HepG2 (cell line): ENCODE results near the gene FN1. TPM values are rescaled to one million over a fixed set of nuclear protein-coding genes. Genes with fewer than 3 reads are reported as not detected.
A peak's percentile ranks its signal among the peaks of the same experiment; 100 is the strongest.

ENCODE experiments used
- ATF7-NPFF ChIP-seq: sonication (generic); formaldehyde crosslinking; IDR thresholded peaks from 2 replicates; pipeline ENCODE4 v1.8.1; 2023; ENCODE audit warnings: mild to moderate bottlenecking, low read depth, missing genetic modification reagents, moderate library complexity
- ATM ChIP-seq: fragments of 450-650 bp; IDR thresholded peaks from 2 replicates; pipeline ENCODE4 v1.7.1; 2017; ENCODE audit warnings: mild to moderate bottlenecking, borderline replicate concordance
- CREB1 ChIP-seq, 2 experiments: fragments of 450-650 bp in 1 of 2; IDR thresholded peaks; 2 replicates each; pipeline ENCODE4 v1.6.1; 2016 to 2017; ENCODE audit warnings: control low read depth in 1 of 2, mild to moderate bottlenecking in 1 of 2, missing compliant biosample characterization in 1 of 2, missing genetic modification characterization in 1 of 2
- FIP1L1 ChIP-seq: fragments of 200-400 bp; formaldehyde crosslinking; IDR thresholded peaks from 2 replicates; pipeline ENCODE4 v1.6.1; 2018; ENCODE audit warnings: low read depth, mild to moderate bottlenecking, low read length, moderate library complexity, borderline replicate concordance; ENCODE audit not compliant: insufficient read depth
- HNRNPH1 ChIP-seq: fragments of 200-400 bp; formaldehyde crosslinking; optimal IDR thresholded peaks from 2 replicates; pipeline ENCODE3; 2017; ENCODE audit warnings: mild to moderate bottlenecking, low read depth, low read length
- JUN ChIP-seq: sonication (generic); formaldehyde crosslinking; IDR thresholded peaks from 2 replicates; pipeline ENCODE4 v1.4.0; 2020; ENCODE audit warnings: mild to moderate bottlenecking, missing genetic modification reagents
- NR2F2 ChIP-seq: IDR thresholded peaks from 2 replicates; pipeline ENCODE4 v1.6.1; 2012; ENCODE audit warnings: low read depth, inconsistent platforms, borderline replicate concordance
- PAF1 ChIP-seq: IDR thresholded peaks from 2 replicates; pipeline ENCODE4 v1.6.1; 2016; ENCODE audit warnings: missing genetic modification reagents, missing compliant biosample characterization
- SALL2 ChIP-seq: sonication (generic); formaldehyde crosslinking; IDR thresholded peaks from 2 replicates; pipeline ENCODE4 v1.8.1; 2023; ENCODE audit warnings: mild to moderate bottlenecking, missing genetic modification reagents, inconsistent platforms
- SIN3B ChIP-seq: fragments of 150-350 bp; IDR thresholded peaks from 2 replicates; pipeline ENCODE4 v1.6.1; 2014; ENCODE audit warnings: low read length
- SMAD9 ChIP-seq: sonication (generic); formaldehyde crosslinking; IDR thresholded peaks from 2 replicates; pipeline ENCODE4 v1.5.1; 2020; ENCODE audit warnings: mild to moderate bottlenecking, missing genetic modification reagents
- SP2 ChIP-seq: sonication (generic); formaldehyde crosslinking; IDR thresholded peaks from 2 replicates; pipeline ENCODE4 v1.5.1; 2020; ENCODE audit warnings: mild to moderate bottlenecking, missing genetic modification reagents
- ZNF12 ChIP-seq: sonication (generic); formaldehyde crosslinking; IDR thresholded peaks from 2 replicates; pipeline ENCODE4 v1.5.0; 2020; ENCODE audit warnings: missing genetic modification reagents
- ZNF674 ChIP-seq: sonication (generic); formaldehyde crosslinking; IDR thresholded peaks from 2 replicates; pipeline ENCODE4 v1.5.0; 2020; ENCODE audit warnings: low read depth, mild to moderate bottlenecking, missing genetic modification reagents
- ZNF720 ChIP-seq: sonication (generic); formaldehyde crosslinking; IDR thresholded peaks from 2 replicates; pipeline ENCODE4 v1.4.0; 2020; ENCODE audit warnings: missing genetic modification reagents
- ZSCAN25 ChIP-seq: sonication (generic); formaldehyde crosslinking; IDR thresholded peaks from 2 replicates; pipeline ENCODE4 v1.8.0; 2022; ENCODE audit warnings: mild to moderate bottlenecking, missing genetic modification reagents
- polyA plus RNA-seq, 8 experiments: library from polyadenylated mRNA; depleted of rRNA in 3 of 8; stranded (reverse) in 7 of 8; unstranded in 1 of 8; fragments of >200 nt; fragmentation: Illumina TruSeq in 4 of 8; extraction: Trizol in 4 of 8; gene quantifications; 2 replicates each; pipeline versions ENCODE4 v1.2.1 to v1.2.3, GENCODE V29; 2011 to 2016; ENCODE audit warnings: low read depth in 4 of 8, missing spikeins in 1 of 8, mixed read lengths in 1 of 8; ENCODE audit not compliant: insufficient read depth in 1 of 8
- total RNA-seq, 5 experiments: library from RNA; depleted of rRNA; stranded (reverse); fragments of >200 nt; fragmentation: Illumina TruSeq; extraction: Trizol; gene quantifications; 2 replicates each; pipeline ENCODE4 v1.2.3, GENCODE V29; 2016; ENCODE audit warnings: low read depth in 1 of 5
- TF ChIP-seq, protein P1 (sequence below): sonication (generic); formaldehyde crosslinking; IDR thresholded peaks from 2 replicates; pipeline ENCODE4 v1.8.1; 2022; ENCODE audit warnings: low read depth, mild to moderate bottlenecking, missing genetic modification reagents
- TF ChIP-seq, protein P2 (sequence below): sonication (generic); formaldehyde crosslinking; IDR thresholded peaks from 2 replicates; pipeline ENCODE4 v1.4.0; 2020; ENCODE audit warnings: missing genetic modification reagents
- TF ChIP-seq, protein P3 (sequence below): sonication (generic); formaldehyde crosslinking; IDR thresholded peaks from 2 replicates; pipeline ENCODE4 v1.4.0; 2020; ENCODE audit warnings: missing genetic modification reagents; ENCODE audit errors: not compliant biosample characterization
- TF ChIP-seq, protein P4 (sequence below): sonication (generic); formaldehyde crosslinking; IDR thresholded peaks from 2 replicates; pipeline ENCODE4 v1.5.1; 2020; ENCODE audit warnings: mild to moderate bottlenecking, missing genetic modification reagents

The FN1 gene
- total and polyA plus RNA-seq, 2 of the 13 experiments (the other 11 are each of a cell fraction or from before 2014, with no cell fraction given) = 1,847 to 6,471 TPM

DNA sequence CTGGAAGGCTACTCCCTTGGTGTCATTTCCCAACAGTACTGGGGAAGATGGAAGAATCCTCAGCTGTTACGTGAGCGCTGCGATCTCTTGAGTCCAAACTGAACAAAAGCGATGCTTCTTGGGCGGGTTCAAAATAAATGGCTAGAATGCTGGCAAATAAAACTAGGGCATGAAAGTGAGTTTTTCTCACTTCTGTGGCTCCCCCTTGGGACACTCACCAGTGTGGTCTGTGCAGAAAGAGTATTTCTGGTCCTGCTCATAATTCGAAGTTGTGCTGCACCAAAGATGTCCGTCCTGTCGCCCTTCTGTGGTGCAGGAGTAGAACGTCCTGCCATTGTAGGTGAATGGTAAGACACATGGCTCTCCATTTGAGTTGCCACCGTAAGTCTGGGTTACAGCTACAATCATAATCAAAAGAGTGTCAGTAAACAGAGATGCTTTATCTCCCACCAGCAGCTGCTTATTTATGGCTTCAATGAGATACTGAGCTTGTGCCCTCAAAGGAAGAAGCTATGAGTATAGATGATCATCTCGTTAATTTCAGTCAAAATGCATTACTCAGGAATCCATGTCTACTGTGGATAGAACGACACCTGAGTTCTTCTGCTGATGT, 11.8 kb downstream of the FN1 start (continued):
- TF ChIP-seq, protein P1, sequence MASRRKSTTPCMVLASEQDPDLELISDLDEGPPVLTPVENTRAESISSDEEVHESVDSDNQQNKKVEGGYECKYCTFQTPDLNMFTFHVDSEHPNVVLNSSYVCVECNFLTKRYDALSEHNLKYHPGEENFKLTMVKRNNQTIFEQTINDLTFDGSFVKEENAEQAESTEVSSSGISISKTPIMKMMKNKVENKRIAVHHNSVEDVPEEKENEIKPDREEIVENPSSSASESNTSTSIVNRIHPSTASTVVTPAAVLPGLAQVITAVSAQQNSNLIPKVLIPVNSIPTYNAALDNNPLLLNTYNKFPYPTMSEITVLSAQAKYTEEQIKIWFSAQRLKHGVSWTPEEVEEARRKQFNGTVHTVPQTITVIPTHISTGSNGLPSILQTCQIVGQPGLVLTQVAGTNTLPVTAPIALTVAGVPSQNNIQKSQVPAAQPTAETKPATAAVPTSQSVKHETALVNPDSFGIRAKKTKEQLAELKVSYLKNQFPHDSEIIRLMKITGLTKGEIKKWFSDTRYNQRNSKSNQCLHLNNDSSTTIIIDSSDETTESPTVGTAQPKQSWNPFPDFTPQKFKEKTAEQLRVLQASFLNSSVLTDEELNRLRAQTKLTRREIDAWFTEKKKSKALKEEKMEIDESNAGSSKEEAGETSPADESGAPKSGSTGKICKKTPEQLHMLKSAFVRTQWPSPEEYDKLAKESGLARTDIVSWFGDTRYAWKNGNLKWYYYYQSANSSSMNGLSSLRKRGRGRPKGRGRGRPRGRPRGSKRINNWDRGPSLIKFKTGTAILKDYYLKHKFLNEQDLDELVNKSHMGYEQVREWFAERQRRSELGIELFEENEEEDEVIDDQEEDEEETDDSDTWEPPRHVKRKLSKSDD (CRISPR knock-in tag) = no peak
- no peak for TF ChIP-seq FIP1L1
- no peak for TF ChIP-seq ZSCAN25 (CRISPR knock-in tag)
- TF ChIP-seq SP2 (CRISPR knock-in tag) = no peak
- no peak for TF ChIP-seq HNRNPH1
- peak; percentile 91 for TF ChIP-seq PAF1
- TF ChIP-seq, protein P2, sequence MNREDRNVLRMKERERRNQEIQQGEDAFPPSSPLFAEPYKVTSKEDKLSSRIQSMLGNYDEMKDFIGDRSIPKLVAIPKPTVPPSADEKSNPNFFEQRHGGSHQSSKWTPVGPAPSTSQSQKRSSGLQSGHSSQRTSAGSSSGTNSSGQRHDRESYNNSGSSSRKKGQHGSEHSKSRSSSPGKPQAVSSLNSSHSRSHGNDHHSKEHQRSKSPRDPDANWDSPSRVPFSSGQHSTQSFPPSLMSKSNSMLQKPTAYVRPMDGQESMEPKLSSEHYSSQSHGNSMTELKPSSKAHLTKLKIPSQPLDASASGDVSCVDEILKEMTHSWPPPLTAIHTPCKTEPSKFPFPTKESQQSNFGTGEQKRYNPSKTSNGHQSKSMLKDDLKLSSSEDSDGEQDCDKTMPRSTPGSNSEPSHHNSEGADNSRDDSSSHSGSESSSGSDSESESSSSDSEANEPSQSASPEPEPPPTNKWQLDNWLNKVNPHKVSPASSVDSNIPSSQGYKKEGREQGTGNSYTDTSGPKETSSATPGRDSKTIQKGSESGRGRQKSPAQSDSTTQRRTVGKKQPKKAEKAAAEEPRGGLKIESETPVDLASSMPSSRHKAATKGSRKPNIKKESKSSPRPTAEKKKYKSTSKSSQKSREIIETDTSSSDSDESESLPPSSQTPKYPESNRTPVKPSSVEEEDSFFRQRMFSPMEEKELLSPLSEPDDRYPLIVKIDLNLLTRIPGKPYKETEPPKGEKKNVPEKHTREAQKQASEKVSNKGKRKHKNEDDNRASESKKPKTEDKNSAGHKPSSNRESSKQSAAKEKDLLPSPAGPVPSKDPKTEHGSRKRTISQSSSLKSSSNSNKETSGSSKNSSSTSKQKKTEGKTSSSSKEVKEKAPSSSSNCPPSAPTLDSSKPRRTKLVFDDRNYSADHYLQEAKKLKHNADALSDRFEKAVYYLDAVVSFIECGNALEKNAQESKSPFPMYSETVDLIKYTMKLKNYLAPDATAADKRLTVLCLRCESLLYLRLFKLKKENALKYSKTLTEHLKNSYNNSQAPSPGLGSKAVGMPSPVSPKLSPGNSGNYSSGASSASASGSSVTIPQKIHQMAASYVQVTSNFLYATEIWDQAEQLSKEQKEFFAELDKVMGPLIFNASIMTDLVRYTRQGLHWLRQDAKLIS (CRISPR knock-in tag) = peak; percentile 41; the same call in 1 of the 2 replicates
- TF ChIP-seq SMAD9 = no peak
- peak; percentile 64 for TF ChIP-seq ATF7-NPFF (CRISPR knock-in tag)
- TF ChIP-seq ZNF674 (CRISPR knock-in tag) = no peak
- TF ChIP-seq NR2F2 = peak; percentile 26; the same call in 1 of the 2 replicates
- no peak for TF ChIP-seq JUN
- TF ChIP-seq SALL2 (CRISPR knock-in tag) = no peak
- TF ChIP-seq ZNF12 (CRISPR knock-in tag) = no peak
- no peak for TF ChIP-seq SIN3B
- no peak for TF ChIP-seq ATM
- TF ChIP-seq CREB1 (IDR thresholded peaks at IDR 0.05) = no peak
- no peak for TF ChIP-seq CREB1 (CRISPR knock-in tag; IDR thresholded peaks at IDR 0.05)
- TF ChIP-seq ZNF720 (CRISPR knock-in tag) = no peak
- TF ChIP-seq, protein P3, sequence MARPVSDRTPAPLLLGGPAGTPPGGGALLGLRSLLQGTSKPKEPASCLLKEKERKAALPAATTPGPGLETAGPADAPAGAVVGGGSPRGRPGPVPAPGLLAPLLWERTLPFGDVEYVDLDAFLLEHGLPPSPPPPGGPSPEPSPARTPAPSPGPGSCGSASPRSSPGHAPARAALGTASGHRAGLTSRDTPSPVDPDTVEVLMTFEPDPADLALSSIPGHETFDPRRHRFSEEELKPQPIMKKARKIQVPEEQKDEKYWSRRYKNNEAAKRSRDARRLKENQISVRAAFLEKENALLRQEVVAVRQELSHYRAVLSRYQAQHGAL (CRISPR knock-in tag) = no peak
- TF ChIP-seq, protein P4, sequence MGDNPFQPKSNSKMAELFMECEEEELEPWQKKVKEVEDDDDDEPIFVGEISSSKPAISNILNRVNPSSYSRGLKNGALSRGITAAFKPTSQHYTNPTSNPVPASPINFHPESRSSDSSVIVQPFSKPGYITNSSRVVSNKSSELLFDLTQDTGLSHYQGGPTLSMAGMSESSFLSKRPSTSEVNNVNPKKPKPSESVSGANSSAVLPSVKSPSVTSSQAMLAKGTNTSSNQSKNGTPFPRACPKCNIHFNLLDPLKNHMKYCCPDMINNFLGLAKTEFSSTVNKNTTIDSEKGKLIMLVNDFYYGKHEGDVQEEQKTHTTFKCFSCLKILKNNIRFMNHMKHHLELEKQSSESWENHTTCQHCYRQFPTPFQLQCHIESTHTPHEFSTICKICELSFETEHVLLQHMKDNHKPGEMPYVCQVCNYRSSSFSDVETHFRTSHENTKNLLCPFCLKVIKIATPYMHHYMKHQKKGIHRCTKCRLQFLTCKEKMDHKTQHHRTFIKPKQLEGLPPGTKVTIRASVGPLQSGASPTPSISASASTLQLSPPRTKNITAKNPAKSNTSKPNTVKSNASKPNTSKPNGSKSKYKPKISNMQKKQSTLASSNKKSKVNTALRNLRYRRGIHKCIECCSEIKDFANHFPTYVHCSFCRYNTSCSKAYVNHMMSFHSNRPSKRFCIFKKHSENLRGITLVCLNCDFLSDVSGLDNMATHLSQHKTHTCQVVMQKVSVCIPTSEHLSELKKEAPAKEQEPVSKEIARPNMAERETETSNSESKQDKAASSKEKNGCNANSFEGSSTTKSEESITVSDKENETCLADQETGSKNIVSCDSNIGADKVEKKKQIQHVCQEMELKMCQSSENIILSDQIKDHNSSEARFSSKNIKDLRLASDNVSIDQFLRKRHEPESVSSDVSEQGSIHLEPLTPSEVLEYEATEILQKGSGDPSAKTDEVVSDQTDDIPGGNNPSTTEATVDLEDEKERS = no peak
